NCI-H2029 treated with DMSO at 0.1 percent for 48 hours (cell line): ENCODE results near the gene PLA2G10.
"Not testable (repeated sequence)": the region's sequence is repeated elsewhere in the genome, so short reads cannot be mapped to it uniquely, and the experiment has no call there.

Experiments
- DNase-seq: peaks from one replicate; lab custom pipeline; 2025; lab: John Stamatoyannopoulos, UW

The PLA2G10 gene

GRCh38 chr16:14667347-14668266 lies 26.5 kb downstream of the PLA2G10 start:
- no peak for DNase-seq

GRCh38 chr16:14658063-14658462 lies 36.0 kb downstream of the PLA2G10 start:
- no peak for DNase-seq

- DNase-seq, result no peak
Measured at GRCh38 chr16:14652726-14653125, 41.4 kb downstream of the PLA2G10 start.

DNA sequence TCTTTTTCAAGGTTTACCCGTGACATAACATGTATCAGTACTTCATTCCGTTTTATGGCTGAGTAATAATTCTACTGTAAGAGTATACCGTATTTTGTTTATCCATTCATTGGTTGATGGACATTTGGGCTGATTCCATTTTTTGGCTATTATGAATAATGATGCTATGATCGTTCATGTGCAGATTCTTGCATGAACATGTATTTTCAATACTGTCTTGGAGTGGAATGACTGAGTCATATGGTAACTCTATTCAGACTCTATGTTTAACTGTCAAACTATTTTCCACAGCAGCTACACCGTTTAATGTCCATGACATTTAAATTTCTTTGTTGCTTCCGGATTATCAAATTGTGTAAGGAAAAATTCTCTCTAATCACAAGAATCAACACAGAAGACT lies 43.5 kb downstream of the PLA2G10 start:
- DNase-seq, result no peak

DNA sequence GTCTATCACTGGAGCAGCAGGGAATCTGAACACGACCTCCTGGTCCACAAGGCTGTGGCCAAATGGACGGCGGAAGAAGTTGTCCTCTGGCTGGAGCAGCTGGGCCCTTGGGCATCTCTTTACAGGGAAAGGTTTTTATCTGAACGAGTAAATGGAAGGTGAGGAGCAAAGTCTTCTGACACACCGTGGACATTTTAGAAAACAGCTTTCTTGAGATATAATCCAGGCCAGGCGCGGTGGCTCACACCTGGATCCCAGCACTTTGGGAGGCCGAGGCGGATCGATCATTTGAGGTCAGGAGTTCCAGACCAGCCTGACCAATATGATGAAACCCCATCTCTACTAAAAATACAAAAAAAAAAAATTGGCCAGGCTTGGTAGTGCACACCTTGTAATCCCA lies 44.3 kb downstream of the PLA2G10 start:
- no peak for DNase-seq

GRCh38 chr16:14641926-14642325 lies 52.2 kb downstream of the PLA2G10 start:
- DNase-seq, result no peak

- DNase-seq, result no peak
Measured at GRCh38 chr16:14641206-14641605, 52.9 kb downstream of the PLA2G10 start.

- DNase-seq, result no peak
Measured at GRCh38 chr16:14640538-14640937, 53.6 kb downstream of the PLA2G10 start.

GRCh38 chr16:14636951-14637240 lies 57.2 kb downstream of the PLA2G10 start:
- not testable (repeated sequence) for DNase-seq

- DNase-seq, result not testable (repeated sequence)
Measured at GRCh38 chr16:14636179-14636950, 57.7 kb downstream of the PLA2G10 start.

DNA sequence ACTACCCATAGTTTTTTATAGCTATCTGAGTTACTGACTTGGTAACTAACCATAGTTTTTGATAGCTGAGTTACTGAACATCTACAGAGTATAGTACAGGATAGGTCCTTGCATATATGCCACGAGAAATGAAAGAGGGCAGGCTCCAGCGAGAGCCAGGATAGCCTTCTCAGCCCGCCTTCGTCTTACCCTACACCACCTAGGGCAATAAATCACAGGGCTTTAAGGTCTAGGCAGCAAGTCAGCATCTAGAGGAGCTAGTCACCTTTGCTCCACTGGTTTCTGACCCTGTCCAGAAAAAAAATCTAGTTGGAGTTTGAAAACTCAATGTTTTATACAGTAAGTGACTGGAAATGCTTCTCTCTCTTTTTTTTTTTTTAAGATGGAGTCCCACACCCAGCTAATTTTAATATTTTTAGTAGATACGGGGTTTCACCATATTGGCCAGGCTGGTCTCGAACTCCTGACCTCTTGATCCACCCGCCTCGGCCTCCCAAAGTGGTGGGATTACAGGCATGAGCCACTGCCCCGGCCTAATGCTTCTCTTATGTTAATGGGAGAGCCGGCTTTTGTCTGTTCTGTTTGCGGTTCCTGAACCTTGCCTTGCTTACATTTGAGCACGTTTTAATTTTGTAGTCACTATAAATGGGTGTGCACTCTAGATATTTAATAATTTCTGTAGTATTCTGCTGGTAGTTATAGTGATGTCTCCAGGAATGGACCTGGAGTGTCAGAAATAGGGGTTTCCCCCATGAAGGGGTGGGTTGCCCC lies 58.5 kb downstream of the PLA2G10 start:
- no peak for DNase-seq

DNA sequence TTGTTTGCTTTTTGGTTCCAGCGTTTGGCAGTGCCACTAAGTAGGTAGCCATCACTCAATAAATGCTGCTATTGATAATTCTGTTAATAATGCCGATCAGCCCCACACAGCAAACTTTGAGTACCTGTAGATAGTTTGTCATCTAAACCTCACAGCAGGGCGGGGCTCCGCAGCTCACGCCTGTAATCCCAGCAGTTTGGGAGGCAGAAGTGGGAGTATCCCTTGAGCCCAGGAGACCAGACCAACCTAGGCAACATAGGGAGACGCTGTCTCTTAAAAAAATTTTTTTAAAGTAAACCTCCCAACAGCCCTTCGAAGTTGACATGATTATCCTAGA lies 59.8 kb downstream of the PLA2G10 start:
- no peak for DNase-seq

DNA sequence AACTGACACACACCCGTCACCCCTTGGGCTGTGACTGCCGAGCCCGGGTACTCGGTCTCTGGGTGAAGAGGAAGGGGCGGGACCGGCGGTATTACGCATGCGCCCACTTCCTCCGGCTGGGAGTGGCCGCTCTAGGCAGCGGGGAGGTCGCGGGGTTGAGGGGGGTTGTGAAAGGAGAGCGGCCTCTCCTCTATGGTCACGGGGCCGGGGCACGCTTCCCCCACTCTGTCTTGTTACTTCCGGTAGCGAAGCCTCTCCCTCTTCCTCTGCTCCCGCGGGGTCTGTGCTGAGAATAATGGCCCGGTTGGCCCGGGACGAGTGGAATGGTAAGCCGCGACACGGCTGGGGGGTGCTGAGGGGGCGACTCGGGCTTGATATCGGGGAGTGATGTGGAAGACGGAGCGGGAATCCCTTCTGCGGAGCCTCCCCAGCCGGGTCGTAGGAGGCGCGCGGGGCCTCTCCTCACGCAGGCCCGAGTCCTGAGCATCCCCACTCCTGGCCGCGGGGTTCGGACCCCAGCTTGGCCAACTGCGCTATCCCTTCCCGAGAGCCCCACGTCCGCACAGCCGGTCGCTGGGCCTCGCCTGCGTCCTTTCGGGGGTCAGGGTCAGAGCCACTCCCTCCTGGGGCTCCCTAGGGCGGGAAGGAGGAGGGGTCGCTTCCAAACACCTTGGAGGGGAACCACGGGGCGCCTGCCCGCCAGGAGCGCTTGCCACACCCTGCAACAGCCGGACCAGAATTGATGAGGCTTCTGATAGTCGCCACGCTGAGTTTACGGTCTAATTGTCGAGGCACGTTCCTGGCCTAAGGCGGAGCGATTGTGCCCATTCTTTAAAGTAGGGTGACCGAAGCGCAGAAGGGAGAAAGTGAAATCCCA lies 61.2 kb downstream of the PLA2G10 start, which contains the start of gene BFAR:
Gene BFAR, plus strand, starts transcription at position 259 of the 877 bp plus-strand sequence. CDS start 11,396 bp downstream, outside the sequence.
- peak; percentile 94 for DNase-seq

DNA sequence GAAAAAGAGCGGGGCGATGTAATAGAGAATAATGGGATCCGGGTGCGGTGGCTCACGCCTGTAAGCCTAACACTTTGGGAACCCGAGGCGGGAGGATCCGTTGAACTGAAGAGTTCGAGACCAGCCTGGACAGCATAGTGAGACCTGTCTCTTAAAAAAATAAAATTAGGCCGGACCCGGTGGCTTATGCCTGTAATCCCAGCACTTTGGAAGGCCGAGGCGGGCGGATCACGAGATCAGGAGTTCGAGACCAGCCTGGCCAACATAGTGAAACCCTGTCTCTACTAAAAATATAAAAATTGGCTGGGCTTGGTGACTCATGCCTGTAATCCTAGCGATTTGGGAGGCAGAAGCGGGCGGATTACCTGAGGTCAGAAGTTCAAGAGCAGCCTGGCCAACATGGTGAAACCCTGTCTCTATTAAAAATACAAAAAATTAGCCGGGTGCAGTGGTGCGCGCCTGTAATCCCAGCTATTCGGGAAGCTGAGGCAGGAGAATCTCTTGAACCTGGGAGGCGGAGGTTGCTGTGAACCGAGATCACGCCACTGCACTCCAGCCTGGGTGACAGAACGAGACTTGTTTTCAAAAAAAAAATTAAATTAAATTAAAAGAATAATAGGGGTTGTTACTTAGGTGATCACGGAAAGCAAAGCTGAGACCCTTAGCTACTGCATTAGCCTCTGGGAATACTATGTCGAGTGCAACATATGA lies 63.3 kb downstream of the PLA2G10 start:
- not testable (repeated sequence) for DNase-seq

GRCh38 chr16:14629919-14630619 lies 64.0 kb downstream of the PLA2G10 start, which contains the start of gene PARN:
PARN (minus strand) TSS chr16:14630260; CDS start chr16:14630125, 135 bp downstream.
- peak; percentile 82 for DNase-seq

DNA sequence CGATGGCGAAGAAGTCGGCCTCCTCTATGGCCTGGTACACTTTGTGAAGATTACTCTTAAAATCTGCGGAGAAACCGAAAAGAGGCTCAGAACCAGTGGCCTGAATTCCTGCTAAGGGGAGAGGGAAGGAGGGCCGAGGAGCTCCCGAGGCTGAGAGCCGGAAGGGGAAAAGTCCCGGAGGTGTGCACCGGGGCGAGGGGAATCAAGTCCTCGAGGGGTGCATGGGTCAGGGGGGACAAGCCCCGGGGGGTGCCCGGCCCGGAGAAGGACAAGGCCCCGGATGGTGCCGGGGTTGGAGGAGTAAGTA lies 64.5 kb downstream of the PLA2G10 start:
- no peak for DNase-seq

DNA sequence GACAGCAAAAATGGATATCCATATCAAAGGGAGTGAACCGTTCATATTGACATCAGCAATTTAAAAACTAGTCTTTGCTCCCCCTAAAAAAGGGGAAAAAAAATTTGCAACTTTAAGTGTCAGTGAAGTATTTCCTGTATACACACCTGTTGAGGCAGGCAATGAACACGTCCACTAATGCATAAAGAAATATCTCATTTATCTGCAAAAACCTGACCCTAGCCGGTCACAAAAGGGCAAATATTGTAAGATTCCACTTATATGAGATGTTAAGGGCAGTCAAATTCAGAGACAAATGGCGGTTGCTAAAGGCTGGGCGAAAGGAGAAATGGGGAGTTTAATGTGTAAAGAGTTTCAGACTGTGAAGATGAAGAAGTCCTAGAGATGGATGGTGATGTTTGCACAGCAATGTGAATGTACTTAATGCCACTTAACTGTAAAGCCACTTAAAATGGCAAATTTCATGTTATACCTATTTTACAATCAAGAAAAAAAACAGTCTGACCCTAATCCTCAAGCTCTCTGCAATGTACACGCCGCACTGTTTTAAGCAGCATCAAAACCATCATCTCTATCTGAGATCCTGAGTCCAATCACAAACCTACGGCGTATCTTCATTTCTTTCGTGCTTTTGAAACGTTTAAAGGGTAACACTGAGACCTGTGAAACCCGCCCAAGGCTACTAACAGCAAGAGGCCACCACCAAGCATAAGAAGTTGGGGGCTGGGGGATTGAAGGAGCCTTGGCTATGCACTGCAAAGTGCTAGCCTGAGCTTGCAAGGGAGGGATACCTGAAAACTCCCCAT lies 65.1 kb downstream of the PLA2G10 start:
- no peak for DNase-seq

DNA sequence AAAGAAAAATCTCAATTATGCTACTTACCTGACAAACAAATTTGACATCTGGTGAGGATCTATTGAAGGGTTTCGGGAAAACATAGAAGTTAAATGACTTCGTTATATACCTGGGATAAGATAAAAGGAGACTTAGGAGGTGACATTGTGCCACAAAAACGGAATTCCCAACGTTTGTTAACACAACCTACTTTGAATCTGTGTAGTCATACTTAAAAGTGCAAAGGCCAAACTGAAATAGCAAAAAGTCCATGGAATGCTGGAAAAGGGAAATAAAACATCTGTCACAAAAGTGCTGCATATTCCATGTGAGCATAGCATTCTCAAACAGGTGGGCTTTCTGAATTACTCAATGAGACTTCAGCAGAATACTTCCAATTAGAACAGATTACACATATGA lies 67.0 kb downstream of the PLA2G10 start:
- DNase-seq, result no peak
